Mucosa of descending colon (tissue), 3 donors: ENCODE measurements around the gene SFXN5. TPM values are rescaled to one million over a fixed set of nuclear protein-coding genes. Genes with fewer than 3 reads are reported as not detected.
A peak's percentile ranks its signal among the peaks of the same experiment; 100 is the strongest.

ENCODE experiments used
- ATAC-seq: fragments of 200-7000 bp; cut with Tn5 transposase; one replicate; pipeline ENCODE4 v1.9.1; 2020; ENCODE audit warnings: mild to moderate bottlenecking, moderate library complexity
- DNase-seq, 3 donors: peaks; one replicate each; pipeline ENCODE4 v3.0.0-alpha.2; 2020
- H3K36me3 ChIP-seq: fragments of 200-600 bp; one replicate; pipeline ENCODE4 v1.8.0; 2021; ENCODE audit warnings: low read depth, mild to moderate bottlenecking
- H3K4me1 ChIP-seq: fragments of 200-600 bp; one replicate; pipeline ENCODE4 v1.8.0; 2021; ENCODE audit warnings: low read depth, mild to moderate bottlenecking
- H3K4me3 ChIP-seq: fragments of 200-600 bp; one replicate; pipeline ENCODE4 v1.8.0; 2021; ENCODE audit warnings: mild to moderate bottlenecking
- H3K9me3 ChIP-seq: fragments of 200-600 bp; one replicate; pipeline ENCODE4 v1.8.0; 2021; ENCODE audit warnings: mild to moderate bottlenecking
- intact Hi-C, 2 donors: fragments of 100-400 bp; cut with DNase I in 1 of 2; cut with micrococcal nuclease in 1 of 2; formaldehyde crosslinking; loops; one replicate each; pipeline versions ENCODE4 v1.11.0 to v1.11.1; 2022; cut with DNase I, micrococcal nuclease
- total RNA-seq, 3 donors: library from RNA; stranded (reverse); fragmentation: NEBNext Ultra II Directional in 2 of 3; extraction: Animal tissue kit (Norgen Biotek cat#: 25700) in 2 of 3; gene quantifications; one replicate each; pipeline versions ENCODE4 v1.2.1 to v1.2.4, GENCODE V29; 2021 to 2023
- TF ChIP-seq, protein P1 (sequence below): fragments of 200-600 bp; IDR thresholded peaks from one replicate; pipeline ENCODE4 v1.8.0; 2022; ENCODE audit warnings: antibody characterized with exemption, mild to moderate bottlenecking
- donor health status: DM: no; HTN: no; CAD: no; lungs with moderate emphysema.
- donor health status: DM: no; HTN: no; CAD: no.
- donor health status: DM: no; HTN: yes; CAD: no.

Gene SFXN5
- total RNA-seq, 3 donors from 2014 or later: 22.2 to 30.9 (median 27.5) TPM

GRCh38 chr2:73109431-73110167, 38.1 kb upstream of the SFXN5 start:
- no peak overlapping the region for H3K4me3 ChIP-seq
- peaks cover 17% of the 10 kb centered on the region for H3K4me1 ChIP-seq
- no peaks in the 10 kb centered on the region for H3K36me3 ChIP-seq
- DNase-seq (no peak), ATAC-seq (no peak)
- intact Hi-C loops: no loop called here
- TF ChIP-seq, protein P1, sequence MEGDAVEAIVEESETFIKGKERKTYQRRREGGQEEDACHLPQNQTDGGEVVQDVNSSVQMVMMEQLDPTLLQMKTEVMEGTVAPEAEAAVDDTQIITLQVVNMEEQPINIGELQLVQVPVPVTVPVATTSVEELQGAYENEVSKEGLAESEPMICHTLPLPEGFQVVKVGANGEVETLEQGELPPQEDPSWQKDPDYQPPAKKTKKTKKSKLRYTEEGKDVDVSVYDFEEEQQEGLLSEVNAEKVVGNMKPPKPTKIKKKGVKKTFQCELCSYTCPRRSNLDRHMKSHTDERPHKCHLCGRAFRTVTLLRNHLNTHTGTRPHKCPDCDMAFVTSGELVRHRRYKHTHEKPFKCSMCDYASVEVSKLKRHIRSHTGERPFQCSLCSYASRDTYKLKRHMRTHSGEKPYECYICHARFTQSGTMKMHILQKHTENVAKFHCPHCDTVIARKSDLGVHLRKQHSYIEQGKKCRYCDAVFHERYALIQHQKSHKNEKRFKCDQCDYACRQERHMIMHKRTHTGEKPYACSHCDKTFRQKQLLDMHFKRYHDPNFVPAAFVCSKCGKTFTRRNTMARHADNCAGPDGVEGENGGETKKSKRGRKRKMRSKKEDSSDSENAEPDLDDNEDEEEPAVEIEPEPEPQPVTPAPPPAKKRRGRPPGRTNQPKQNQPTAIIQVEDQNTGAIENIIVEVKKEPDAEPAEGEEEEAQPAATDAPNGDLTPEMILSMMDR: no peak
- no peaks in the 10 kb centered on the region for H3K9me3 ChIP-seq

DNA sequence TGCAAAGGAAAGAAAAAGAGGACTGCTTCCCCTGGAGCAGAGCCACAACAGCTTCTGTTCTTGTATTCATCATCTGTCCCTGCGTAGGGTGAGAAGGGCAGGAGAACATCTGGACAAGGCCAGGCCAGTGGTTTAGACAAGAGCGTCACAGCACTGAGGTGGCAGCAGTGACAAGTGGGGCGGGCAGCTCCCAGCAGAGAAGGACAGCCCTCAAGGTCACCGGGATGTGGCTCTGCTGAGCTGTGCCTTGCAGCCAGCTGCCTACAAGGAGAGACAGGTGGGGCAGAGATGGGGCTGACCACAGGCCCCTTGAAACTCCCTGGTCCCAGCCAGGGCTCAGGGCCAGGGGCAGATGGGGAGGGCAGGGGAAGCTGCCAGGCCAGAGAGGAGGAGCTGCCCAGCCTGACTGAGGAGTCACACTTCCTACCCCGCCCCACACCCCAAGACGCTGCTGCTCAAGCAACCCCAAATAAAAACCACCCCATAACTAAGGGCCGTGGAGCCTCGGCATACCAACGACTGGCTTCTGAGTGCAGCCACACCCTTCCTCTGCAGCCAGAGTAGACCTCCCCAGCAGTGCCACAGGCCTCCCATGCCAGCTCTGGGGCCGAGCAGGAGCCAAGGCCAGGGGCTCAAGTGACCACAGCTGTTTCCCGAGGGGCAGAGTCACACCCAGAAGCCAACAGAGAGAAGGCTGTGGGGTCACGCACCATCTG, 35.9 kb upstream of the SFXN5 start:
- ATAC-seq: no peak
- TF ChIP-seq, protein P1: no peak

GRCh38 chr2:73106791-73107190, 35.3 kb upstream of the SFXN5 start:
- TF ChIP-seq, protein P1: no peak
- H3K4me3 ChIP-seq: no peak overlapping the region
- ATAC-seq (no peak), DNase-seq (peak in 1 of 3 donors; percentile 25)
- H3K9me3 ChIP-seq: no peaks in the 10 kb centered on the region
- H3K4me1 ChIP-seq: peaks cover 23% of the 10 kb centered on the region
- intact Hi-C loops: no loop called here
- H3K36me3 ChIP-seq: no peaks in the 10 kb centered on the region

More for the DNA sequence above, 35.9 kb upstream of the SFXN5 start:
- intact Hi-C loops: no loop called here
- Histone ChIP-seq H3K36me3 (no peaks in the 10 kb centered on the region), H3K9me3 (no peaks in the 10 kb centered on the region), H3K4me1 (peaks cover 23% of the 10 kb centered on the region), H3K4me3 (no peak overlapping the region)
- peak in 1 of 3 donors; percentile 46 for DNase-seq

- no peak for ATAC-seq
- DNase-seq: no peak
- Histone ChIP-seq H3K9me3 (no peaks in the 10 kb centered on the region), H3K4me3 (no peak overlapping the region), H3K36me3 (no peaks in the 10 kb centered on the region), H3K4me1 (peaks cover 11% of the 10 kb centered on the region)
- TF ChIP-seq, protein P1: no peak
- intact Hi-C loops: no loop called here
These were observed 34.0 kb upstream of the SFXN5 start for GRCh38 chr2:73105511-73105971.

GRCh38 chr2:73104933-73105332, 33.4 kb upstream of the SFXN5 start:
- no peak for ATAC-seq
- DNase-seq: no peak
- TF ChIP-seq, protein P1: no peak
- Histone ChIP-seq H3K9me3 (no peaks in the 10 kb centered on the region), H3K36me3 (no peaks in the 10 kb centered on the region), H3K4me1 (peaks cover 7% of the 10 kb centered on the region), H3K4me3 (no peak overlapping the region)
- intact Hi-C loops: no loop called here
